ENCODE measurements around the gene LONP1.
A peak's percentile ranks its signal among the peaks of the same experiment; 100 is the strongest.

Gene LONP1

DNA sequence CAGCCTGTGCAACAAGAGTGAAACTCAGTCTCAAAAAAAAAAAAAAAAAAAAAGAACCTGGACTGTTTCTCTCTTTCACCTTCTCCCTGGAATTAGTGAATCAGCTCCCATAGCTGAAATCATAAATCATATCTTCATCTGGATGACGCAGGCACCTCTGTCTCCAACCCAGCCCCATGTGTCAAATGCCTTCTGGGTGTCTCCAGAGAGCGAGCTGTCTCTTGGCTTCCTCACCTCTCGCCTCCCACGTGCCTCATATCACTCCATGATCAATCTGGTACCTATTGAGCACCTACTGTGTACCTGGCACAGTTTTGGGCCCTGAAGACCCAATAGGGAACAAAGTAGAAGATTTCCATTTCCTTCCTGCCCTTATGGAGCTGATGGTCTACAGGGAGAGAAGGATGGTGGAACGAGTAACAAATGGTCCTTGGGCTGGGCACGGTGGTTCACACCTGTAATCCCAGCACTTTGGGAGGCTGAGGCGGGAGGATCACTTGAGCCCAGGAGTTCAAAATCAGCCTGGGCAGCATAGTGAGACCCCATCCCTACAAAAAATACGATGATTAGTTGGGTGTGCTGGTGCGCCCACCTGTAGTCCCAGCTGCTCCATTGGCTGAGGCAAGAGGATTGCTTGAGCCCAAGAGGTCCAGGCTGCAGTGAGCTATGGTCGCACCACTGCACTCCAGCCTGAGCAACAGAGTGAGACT, 36.6 kb downstream of the LONP1 start:
- Histone ChIP-seq H3K4me2 (ENCODE audit: low read length) (no peak overlapping the region), H3K27ac (ENCODE audit: low read depth, low read length) (no peak overlapping the region), H3K9me3 (ENCODE audit: control insufficient read depth, insufficient read depth, low read length) (no peaks in the 10 kb centered on the region), H4K20me1 (ENCODE audit: control insufficient read depth, insufficient read depth, low read depth, low read length) (no peaks in the 10 kb centered on the region), H3K79me2 (ENCODE audit: control insufficient read depth, low read length) (peaks cover 11% of the 10 kb centered on the region), H3K9me2 (replicated peaks; ENCODE audit: control insufficient read depth, low read length) (no peaks in the 10 kb centered on the region), H3K4me3 (ENCODE audit: low read length) (no peak overlapping the region), H3K27me3 (ENCODE audit: control insufficient read depth, low read length) (0 out of 2 replicates have a peak, but pooled peaks cover 2% of the 10 kb centered on the region), H3F3A (ENCODE audit: control insufficient read depth, insufficient read depth) (no peaks in the 10 kb centered on the region), H3K36me3 (ENCODE audit: control insufficient read depth, low read length) (no peaks in the 10 kb centered on the region; the same call in 1 of the 2 replicates), H3K4me1 (ENCODE audit: control insufficient read depth, low read length) (peaks cover 22% of the 10 kb centered on the region)
- TF ChIP-seq, protein P1, sequence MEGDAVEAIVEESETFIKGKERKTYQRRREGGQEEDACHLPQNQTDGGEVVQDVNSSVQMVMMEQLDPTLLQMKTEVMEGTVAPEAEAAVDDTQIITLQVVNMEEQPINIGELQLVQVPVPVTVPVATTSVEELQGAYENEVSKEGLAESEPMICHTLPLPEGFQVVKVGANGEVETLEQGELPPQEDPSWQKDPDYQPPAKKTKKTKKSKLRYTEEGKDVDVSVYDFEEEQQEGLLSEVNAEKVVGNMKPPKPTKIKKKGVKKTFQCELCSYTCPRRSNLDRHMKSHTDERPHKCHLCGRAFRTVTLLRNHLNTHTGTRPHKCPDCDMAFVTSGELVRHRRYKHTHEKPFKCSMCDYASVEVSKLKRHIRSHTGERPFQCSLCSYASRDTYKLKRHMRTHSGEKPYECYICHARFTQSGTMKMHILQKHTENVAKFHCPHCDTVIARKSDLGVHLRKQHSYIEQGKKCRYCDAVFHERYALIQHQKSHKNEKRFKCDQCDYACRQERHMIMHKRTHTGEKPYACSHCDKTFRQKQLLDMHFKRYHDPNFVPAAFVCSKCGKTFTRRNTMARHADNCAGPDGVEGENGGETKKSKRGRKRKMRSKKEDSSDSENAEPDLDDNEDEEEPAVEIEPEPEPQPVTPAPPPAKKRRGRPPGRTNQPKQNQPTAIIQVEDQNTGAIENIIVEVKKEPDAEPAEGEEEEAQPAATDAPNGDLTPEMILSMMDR (IDR thresholded peaks at IDR 0.05; ENCODE audit: low read depth, low read length, poor library complexity, severe bottlenecking) = no peak

GRCh38 chr19:5682107-5682482, 37.9 kb downstream of the LONP1 start:
- H3K79me2 ChIP-seq (ENCODE audit: control insufficient read depth, low read length) = peaks cover 11% of the 10 kb centered on the region
- no peak for TF ChIP-seq EZH2phosphoT487 (IDR thresholded peaks at IDR 0.05; ENCODE audit: borderline replicate concordance, low read length)
- TF ChIP-seq, protein P1 (IDR thresholded peaks at IDR 0.05; ENCODE audit: low read depth, low read length, poor library complexity, severe bottlenecking) = no peak
- H3F3A ChIP-seq (ENCODE audit: control insufficient read depth, insufficient read depth) = no peaks in the 10 kb centered on the region
- no peaks in the 10 kb centered on the region for H3K9me2 ChIP-seq (replicated peaks; ENCODE audit: control insufficient read depth, low read length)
- H3K4me3 ChIP-seq (ENCODE audit: low read length) = no peak overlapping the region
- 0 out of 2 replicates have a peak, but pooled peaks cover 2% of the 10 kb centered on the region for H3K27me3 ChIP-seq (ENCODE audit: control insufficient read depth, low read length)
- peaks cover 2% of the 10 kb centered on the region; the same call in 1 of the 2 replicates for H3K36me3 ChIP-seq (ENCODE audit: control insufficient read depth, low read length)
- no peaks in the 10 kb centered on the region for H4K20me1 ChIP-seq (ENCODE audit: control insufficient read depth, insufficient read depth, low read depth, low read length)
- peaks cover 22% of the 10 kb centered on the region for H3K4me1 ChIP-seq (ENCODE audit: control insufficient read depth, low read length)
- H3K27ac ChIP-seq (ENCODE audit: low read depth, low read length) = no peak overlapping the region
- H3K4me2 ChIP-seq (ENCODE audit: low read length) = no peak overlapping the region
- H3K9me3 ChIP-seq (ENCODE audit: control insufficient read depth, insufficient read depth, low read length) = no peaks in the 10 kb centered on the region

GRCh38 chr19:5681391-5682106, 38.4 kb downstream of the LONP1 start:
- Histone ChIP-seq H3K4me3 (ENCODE audit: low read length) (peak overlapping the region; percentile 97), H3K27me3 (ENCODE audit: control insufficient read depth, low read length) (0 out of 2 replicates have a peak, but pooled peaks cover 2% of the 10 kb centered on the region), H3K36me3 (ENCODE audit: control insufficient read depth, low read length) (peaks cover 2% of the 10 kb centered on the region; the same call in 1 of the 2 replicates), H4K20me1 (ENCODE audit: control insufficient read depth, insufficient read depth, low read depth, low read length) (no peaks in the 10 kb centered on the region), H3K9me2 (replicated peaks; ENCODE audit: control insufficient read depth, low read length) (no peaks in the 10 kb centered on the region), H3K4me1 (ENCODE audit: control insufficient read depth, low read length) (peaks cover 21% of the 10 kb centered on the region), H3K9me3 (ENCODE audit: control insufficient read depth, insufficient read depth, low read length) (no peaks in the 10 kb centered on the region), H3F3A (ENCODE audit: control insufficient read depth, insufficient read depth) (no peaks in the 10 kb centered on the region), H3K4me2 (ENCODE audit: low read length) (peak overlapping the region; percentile 98; the same call in 1 of the 2 replicates), H3K27ac (ENCODE audit: low read depth, low read length) (no peak overlapping the region), H3K79me2 (ENCODE audit: control insufficient read depth, low read length) (peaks cover 11% of the 10 kb centered on the region)
- TF ChIP-seq EZH2phosphoT487 (IDR thresholded peaks at IDR 0.05; ENCODE audit: borderline replicate concordance, low read length) = no peak
- TF ChIP-seq, protein P1 (IDR thresholded peaks at IDR 0.05; ENCODE audit: low read depth, low read length, poor library complexity, severe bottlenecking) = no peak

Measured in DOHH2 (cell line).